NCI-H2196 (cell line): ENCODE measurements around the gene RAB11FIP4.
A peak's percentile ranks its signal among the peaks of the same experiment; 100 is the strongest.

Experiments
- DNase-seq: peaks from one replicate; lab custom pipeline; 2025; ENCODE audit not compliant: unreplicated experiment; lab: John Stamatoyannopoulos, UW

RAB11FIP4 gene

GRCh38 chr17:31518478-31518877 lies 127.0 kb downstream of the RAB11FIP4 start:
- DNase-seq: no peak

- no peak for DNase-seq
Measured at GRCh38 chr17:31521632-31522283, 130.3 kb downstream of the RAB11FIP4 start.

- no peak for DNase-seq
Measured at GRCh38 chr17:31522284-31522931, 130.9 kb downstream of the RAB11FIP4 start.

- no peak for DNase-seq
Measured at GRCh38 chr17:31522987-31523495, 131.6 kb downstream of the RAB11FIP4 start.

GRCh38 chr17:31523862-31524730 lies 132.6 kb downstream of the RAB11FIP4 start:
- no peak for DNase-seq

- peak; percentile 54 for DNase-seq
Measured at GRCh38 chr17:31524926-31525800, 133.7 kb downstream of the RAB11FIP4 start.

GRCh38 chr17:31525801-31526549 lies 134.5 kb downstream of the RAB11FIP4 start:
- no peak for DNase-seq

- no peak for DNase-seq
Measured at GRCh38 chr17:31527606-31528005, 136.1 kb downstream of the RAB11FIP4 start.

- no peak for DNase-seq
Measured at GRCh38 chr17:31528291-31528874, 136.9 kb downstream of the RAB11FIP4 start.

GRCh38 chr17:31529841-31530251 lies 138.4 kb downstream of the RAB11FIP4 start:
- DNase-seq: no peak

- no peak for DNase-seq
Measured at GRCh38 chr17:31530391-31530985, 139.0 kb downstream of the RAB11FIP4 start.

- DNase-seq: no peak
Measured at GRCh38 chr17:31531336-31531980, 140.0 kb downstream of the RAB11FIP4 start.

- DNase-seq: no peak
Measured at GRCh38 chr17:31532081-31532480, 140.6 kb downstream of the RAB11FIP4 start.

GRCh38 chr17:31532526-31532925 lies 141.1 kb downstream of the RAB11FIP4 start:
- no peak for DNase-seq

GRCh38 chr17:31533546-31534155 lies 142.2 kb downstream of the RAB11FIP4 start:
- DNase-seq: no peak

GRCh38 chr17:31534223-31534888 lies 142.9 kb downstream of the RAB11FIP4 start:
- DNase-seq: no peak

- no peak for DNase-seq
Measured at GRCh38 chr17:31535581-31535981, 144.1 kb downstream of the RAB11FIP4 start.

- no peak for DNase-seq
Measured at GRCh38 chr17:31536451-31536850, 145.0 kb downstream of the RAB11FIP4 start.
